GM18508 (cell line): ENCODE data around the gene NOB1.

Experiments
- ATAC-seq: cut with Tn5 transposase; IDR thresholded peaks from one replicate; pipeline ENCODE4 v1.9.1; 2021; ENCODE audit warnings: moderate number of reproducible peaks; ENCODE audit not compliant: insufficient read depth, unreplicated experiment

Gene NOB1

GRCh38 chr16:69724414-69724873, 30.3 kb downstream of the NOB1 start:
- no peak for ATAC-seq

GRCh38 chr16:69721441-69721957, 33.2 kb downstream of the NOB1 start:
- no peak for ATAC-seq

- no peak for ATAC-seq
Measured at GRCh38 chr16:69720822-69721430, 33.8 kb downstream of the NOB1 start.

- ATAC-seq = no peak
Measured at GRCh38 chr16:69718111-69718764, 36.5 kb downstream of the NOB1 start.

- ATAC-seq = no peak
Measured at GRCh38 chr16:69717066-69717465, 37.7 kb downstream of the NOB1 start.

GRCh38 chr16:69712914-69713581, 41.7 kb downstream of the NOB1 start:
- no peak for ATAC-seq

GRCh38 chr16:69712277-69712676, 42.4 kb downstream of the NOB1 start:
- ATAC-seq = no peak

GRCh38 chr16:69711115-69711740, 43.5 kb downstream of the NOB1 start:
- ATAC-seq = no peak

GRCh38 chr16:69709456-69710084, 45.2 kb downstream of the NOB1 start:
- no peak for ATAC-seq

- no peak for ATAC-seq
Measured at GRCh38 chr16:69707920-69708683, 46.6 kb downstream of the NOB1 start.

- no peak for ATAC-seq
Measured at GRCh38 chr16:69706975-69707340, 47.8 kb downstream of the NOB1 start.

- no peak for ATAC-seq
Measured at GRCh38 chr16:69706256-69706974, 48.3 kb downstream of the NOB1 start.

- ATAC-seq = no peak
Measured at GRCh38 chr16:69703638-69704037, 51.1 kb downstream of the NOB1 start.

GRCh38 chr16:69701866-69702265, 52.9 kb downstream of the NOB1 start:
- no peak for ATAC-seq

- no peak for ATAC-seq
Measured at GRCh38 chr16:69701452-69701851, 53.3 kb downstream of the NOB1 start.

- no peak for ATAC-seq
Measured at GRCh38 chr16:69699915-69700314, 54.8 kb downstream of the NOB1 start.

GRCh38 chr16:69698404-69698803, 56.3 kb downstream of the NOB1 start:
- no peak for ATAC-seq

- ATAC-seq = no peak
Measured at GRCh38 chr16:69693916-69694315, 60.8 kb downstream of the NOB1 start.
